Stomach (tissue), 4 donors: ENCODE measurements around the gene LRRC8A.

ENCODE experiments used
- CTCF ChIP-seq, 7 experiments: fragments of 450-650 bp in 4 of 7; fragments of 200-600 bp in 3 of 7; sonication (generic) in 3 of 7; IDR thresholded peaks; one replicate each; pipeline ENCODE4 v1.5.1; 2016 to 2019; ENCODE audit warnings: antibody characterized with exemption in 7 of 7, control low read depth in 2 of 7, mild to moderate bottlenecking in 1 of 7
- POLR2A ChIP-seq, 4 donors: fragments of 450-650 bp; IDR thresholded peaks; one replicate each; pipeline ENCODE4 v1.6.1; 2016; ENCODE audit warnings: antibody characterized with exemption in 4 of 4, control low read depth in 2 of 4, mild to moderate bottlenecking in 1 of 4, moderate library complexity in 1 of 4
- POLR2AphosphoS5 ChIP-seq, 3 donors: sonication (generic); formaldehyde crosslinking; IDR thresholded peaks; one replicate each; pipeline ENCODE4 v1.6.1; 2016; ENCODE audit warnings: antibody characterized with exemption in 3 of 3

- no peak for TF ChIP-seq CTCF (IDR thresholded peaks at IDR 0.05)
- TF ChIP-seq POLR2AphosphoS5 (IDR thresholded peaks at IDR 0.05) = no peak
- TF ChIP-seq POLR2A (IDR thresholded peaks at IDR 0.05) = no peak
Observed at GRCh38 chr9:128928624-128929023, 46.7 kb downstream of the LRRC8A start.
